NCI-H2107 treated with DMSO at 0.1 percent for 48 hours (cell line): ENCODE data around the gene BAHCC1.

Source experiments
- DNase-seq: peaks from one replicate; lab custom pipeline; 2025; ENCODE audit not compliant: unreplicated experiment; lab: John Stamatoyannopoulos, UW

The BAHCC1 gene

DNA sequence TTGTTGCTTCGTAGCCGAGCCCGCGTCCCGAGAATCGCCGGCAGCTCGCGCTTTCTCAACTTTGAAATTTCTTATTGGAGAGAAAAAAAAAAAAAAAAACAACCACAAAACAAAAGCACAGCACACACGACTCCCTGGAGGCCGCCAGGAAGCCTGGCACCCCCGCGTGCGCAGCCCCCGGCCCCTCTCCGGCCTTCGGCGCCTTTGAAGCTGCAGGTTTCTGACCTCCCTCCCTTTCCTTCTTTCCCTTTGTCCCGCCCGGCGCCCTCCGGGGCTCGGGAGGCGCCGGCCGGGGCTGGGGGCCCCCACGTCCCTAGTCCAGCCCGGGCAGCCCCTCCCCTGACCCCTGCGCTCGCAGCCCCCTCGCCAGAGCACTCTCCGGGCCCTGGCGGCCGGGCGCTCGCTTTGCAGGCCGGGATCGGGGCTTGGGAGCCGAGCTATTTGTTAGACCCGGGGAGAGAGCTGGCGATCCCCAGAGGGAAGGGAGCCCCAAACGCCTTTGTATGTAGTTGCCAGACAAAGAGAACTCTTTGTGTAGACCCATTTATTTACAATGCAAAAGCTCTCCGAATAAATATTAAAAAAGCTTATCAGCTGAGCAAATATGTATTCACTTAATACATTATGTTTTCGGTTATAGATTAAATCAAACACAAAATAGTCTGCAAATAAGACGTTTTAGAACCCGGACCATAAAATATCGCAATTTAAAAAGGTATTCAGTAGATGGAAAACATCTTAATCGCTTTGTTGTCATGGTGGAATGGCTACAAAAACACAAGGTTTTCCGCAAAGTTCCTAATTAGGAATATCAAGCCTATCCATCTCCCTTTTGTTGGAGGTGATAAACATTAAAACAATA lies 2.3 kb downstream of the BAHCC1 start:
- DNase-seq: no peak

DNA sequence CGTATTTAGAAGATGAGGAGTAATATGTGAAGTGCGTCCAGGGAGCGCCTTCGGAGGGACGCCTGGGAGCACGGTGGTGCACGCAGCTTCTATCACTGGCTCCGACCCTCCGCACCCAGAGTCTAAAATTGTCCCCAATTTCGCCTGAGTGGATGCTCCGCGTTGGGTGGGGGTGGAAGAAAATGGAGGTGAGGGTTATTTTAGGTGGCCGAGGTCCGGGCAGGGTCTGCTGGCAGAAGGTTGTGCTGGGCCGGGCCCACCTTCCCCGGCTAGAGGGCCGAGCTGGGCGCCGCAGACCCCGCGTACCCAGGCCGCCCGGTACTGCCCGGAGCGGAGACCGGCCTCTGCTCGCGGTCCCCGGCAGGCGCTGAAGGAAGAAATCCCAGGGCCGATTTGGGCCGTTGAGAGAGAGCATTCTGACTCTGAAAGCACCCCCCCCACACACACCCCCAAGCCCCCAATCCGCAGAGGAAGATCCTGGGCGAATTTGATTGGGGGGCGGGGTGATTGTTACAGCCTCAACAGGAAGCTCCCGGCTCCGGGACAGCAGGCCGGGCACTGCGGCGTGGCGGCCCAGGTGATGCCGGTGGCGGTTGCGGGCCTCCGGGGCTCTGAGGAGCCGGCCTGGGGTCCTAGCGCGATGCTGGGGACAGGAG lies 3.0 kb downstream of the BAHCC1 start:
- no peak for DNase-seq

DNA sequence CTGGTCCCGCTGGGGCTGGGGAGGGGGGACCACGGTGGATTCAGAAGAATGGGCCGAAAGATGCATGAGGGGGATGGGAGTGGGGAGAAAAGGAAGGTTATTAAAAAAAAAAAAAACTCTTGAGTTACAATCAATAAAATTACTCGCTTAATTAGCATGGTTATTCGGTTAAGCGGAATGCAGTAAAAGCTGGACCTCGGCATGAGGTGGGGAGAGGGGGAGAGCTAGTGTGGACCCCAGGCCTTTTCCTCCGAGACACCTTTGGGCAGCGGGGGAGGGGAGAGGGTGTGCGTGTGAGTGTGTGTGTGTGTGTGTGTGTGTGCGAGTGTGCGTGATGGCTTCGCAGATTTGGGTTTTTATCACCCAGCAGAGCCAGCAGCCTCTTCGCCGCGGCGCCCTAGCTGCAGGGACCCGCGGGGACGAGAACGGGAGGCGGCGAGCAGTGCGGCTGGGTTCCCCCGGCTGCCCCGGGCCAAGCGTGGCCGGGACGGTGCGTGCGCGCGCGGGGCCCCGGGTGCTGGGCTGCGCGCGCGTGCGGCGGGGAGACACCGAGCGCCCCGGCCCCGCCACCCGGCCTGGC lies 3.7 kb downstream of the BAHCC1 start:
- no peak for DNase-seq

DNA sequence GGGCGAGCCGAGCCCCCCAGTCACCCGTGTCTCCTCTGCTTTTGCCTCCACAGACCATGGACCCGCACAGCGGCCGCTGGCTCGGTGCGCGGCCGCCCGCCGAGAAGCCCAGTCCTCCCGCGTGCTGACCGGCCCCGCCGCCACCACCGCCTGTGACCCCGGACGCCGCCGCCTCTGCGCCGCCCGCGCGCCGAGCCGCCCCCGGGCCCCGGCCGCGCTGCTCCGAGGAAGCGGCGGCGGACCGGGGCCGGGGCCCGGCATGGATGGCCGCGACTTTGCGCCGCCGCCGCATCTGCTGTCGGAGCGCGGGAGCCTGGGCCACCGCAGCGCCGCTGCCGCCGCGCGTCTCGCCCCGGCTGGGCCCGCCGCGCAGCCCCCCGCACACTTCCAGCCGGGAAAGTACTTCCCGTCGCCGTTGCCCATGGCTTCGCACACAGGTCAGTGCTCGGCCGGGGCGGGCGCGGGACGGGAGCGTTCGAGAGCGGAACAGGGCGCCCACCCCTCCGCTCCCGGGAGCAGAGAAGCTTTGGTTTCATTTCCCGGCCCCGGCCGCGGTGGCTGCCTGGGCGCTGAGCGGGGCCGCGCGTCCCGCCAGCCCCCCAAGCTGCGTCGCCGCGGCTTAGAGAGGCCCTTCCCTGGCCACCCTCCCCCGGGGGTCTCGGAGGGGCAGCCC lies 4.4 kb downstream of the BAHCC1 start:
- no peak for DNase-seq

DNA sequence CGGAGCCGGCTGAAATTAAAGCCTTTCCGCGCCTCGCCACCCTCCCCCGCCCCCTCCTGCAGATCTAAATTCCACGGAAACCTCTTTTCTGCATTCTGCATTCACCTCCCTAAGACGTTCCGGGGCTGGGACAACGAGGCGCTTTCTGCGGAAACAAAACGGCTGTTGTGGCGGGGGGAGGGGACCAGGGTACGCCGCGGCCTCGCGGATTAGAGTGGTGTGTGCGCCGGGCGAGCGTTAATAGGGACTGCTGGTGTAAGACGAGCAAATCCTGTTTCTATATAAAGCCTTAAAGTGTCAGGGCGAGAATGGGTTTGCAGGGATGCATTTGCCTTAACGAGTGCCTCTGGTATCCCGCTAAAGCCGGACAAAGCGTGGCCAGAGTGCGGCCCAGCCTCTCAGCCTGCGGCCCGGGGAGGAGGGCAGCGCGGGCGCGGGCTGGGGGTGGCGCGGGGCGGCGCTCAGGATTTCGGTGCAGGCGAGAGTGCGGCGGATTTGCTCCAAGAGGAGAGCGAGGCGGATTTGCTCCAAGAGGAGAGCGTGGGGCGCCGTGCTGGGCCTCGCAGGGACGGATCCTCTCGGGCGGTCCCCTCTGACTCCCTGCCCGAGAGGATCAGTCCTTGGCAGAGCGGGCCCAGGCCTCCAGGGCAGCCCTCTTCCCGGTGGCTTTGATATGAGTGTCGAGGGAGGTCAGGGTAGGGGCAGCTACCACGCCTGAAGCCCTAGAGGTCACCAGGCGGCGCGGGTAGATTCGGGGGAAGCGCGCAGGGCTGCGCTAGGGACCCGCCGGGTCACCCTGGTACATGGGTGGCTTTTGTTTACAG lies 5.1 kb downstream of the BAHCC1 start:
- peak; percentile 38 for DNase-seq

DNA sequence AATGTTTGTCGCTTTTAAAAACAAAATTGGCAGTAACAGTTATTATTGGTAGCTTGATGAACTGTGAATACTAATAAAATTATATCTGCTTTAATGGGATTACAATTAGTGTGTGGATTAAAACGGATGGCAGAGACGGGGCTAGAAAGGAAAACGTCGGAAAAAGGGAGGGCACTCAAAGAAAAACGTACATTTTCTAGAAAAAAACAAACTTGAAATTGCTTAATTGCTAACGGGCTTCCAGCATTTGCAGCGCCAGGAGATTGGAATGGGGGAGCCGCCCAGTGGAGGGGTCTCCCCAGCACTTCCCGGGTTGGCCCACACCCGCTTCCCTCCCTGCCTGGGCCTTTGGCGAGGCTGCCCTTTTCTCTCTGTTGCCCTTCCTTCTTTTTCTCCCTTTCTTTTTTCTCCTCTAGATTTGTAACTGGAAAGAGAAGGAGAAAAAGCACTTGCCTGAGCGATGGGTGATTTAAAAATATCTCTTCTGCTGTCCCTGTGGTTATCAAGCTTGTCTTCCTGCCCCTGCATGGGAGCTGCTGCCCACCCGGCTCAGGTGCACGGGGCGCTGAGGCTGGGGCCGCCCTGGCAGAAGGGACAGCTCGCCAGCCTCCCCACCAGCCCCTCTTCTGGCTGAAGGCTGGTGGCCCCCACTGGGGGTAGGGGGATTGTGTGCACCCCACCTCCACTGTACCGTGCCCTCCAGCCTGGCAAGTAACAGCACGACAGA lies 5.9 kb downstream of the BAHCC1 start:
- peak; percentile 55 for DNase-seq

DNA sequence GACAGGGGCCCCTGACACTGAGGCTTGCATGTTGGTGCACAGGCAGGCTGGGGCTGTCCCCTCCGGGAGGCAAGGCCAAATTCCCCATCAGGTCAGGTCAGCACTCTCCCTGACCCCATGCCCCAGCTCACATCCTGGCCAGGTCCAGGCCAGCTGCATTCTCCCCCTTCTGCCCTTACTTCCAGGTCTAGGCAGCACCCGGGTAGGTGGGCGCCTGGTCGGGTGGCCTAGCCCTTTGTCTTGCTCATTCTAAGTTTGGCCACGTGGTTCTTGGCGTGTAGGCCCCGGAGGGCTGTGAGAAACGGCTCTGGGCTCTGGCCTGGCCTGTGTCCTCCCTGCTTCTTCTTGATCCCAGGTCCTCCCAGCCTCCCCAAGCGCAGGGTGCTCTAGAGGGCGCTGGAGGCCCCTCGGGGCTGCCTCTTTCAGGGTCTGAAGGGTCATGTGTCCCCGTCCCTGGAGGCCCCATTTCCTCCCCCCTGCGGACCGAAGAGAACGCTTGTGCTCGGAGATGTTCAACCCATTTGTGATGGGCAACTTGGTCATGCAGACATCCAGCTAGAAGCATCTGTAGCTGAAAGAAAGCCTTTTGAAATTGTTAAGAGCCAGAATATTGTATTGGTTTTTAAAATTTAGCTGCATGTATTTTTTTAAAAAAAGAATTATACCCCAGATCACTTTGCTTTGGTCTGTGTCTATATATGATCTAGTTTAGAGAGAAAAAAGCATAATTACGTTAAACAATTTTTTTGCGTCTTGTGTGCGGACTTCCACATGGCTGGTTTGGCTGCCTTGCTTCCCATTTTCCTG lies 6.7 kb downstream of the BAHCC1 start:
- DNase-seq: peak; percentile 73

DNA sequence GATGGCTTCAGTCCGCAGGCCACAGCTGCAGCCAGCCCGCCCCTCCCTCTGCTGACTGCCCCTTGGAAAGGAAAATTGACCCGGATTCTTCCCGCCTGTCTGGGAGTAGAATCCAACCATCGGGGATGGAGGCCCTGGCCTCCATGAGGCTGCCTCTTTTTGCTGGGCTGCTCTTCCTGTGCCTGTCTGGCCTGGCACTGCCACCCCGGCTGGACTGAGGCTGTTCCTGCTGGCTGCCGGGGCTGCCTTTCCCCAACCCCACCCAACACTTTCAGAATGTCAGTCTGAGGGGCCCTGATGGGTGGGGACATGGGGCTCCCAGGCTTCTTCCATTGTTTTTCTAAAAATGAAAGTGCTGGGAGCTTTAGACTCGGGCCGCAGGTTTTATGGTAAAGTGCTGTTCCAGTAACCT lies 7.3 kb downstream of the BAHCC1 start:
- DNase-seq: no peak

DNA sequence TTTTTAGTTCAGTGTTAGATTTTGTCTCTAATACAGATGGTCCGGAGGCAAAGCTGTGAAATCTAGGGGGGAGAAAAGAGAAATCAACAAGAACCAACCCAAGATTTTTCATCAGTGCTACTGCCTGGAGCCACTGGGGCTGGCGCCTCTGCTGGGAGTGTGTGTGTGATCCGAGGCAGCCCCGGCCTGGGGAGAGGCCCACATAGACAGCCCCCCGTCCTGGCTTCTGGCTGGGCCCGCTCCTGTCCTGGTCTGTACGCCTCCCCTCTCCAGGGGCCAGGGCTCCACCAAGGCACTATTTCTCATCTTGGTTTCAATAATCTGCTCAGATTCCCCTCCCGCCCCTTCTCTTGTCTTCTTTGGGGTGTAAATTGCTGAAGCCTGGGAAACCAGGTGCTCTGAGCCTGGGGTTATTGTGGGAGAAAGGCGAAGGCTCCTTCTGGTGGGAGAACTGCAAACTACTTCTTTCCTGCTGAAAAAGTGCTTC lies 7.8 kb downstream of the BAHCC1 start:
- peak; percentile 74 for DNase-seq

- DNase-seq: no peak
These were observed 8.6 kb downstream of the BAHCC1 start for GRCh38 chr17:81403671-81404534.

- DNase-seq: peak; percentile 79
These were observed 9.4 kb downstream of the BAHCC1 start for GRCh38 chr17:81404558-81405165.

- no peak for DNase-seq
These were observed 10.2 kb downstream of the BAHCC1 start for GRCh38 chr17:81405411-81405872.

GRCh38 chr17:81406117-81406953 lies 11.1 kb downstream of the BAHCC1 start:
- DNase-seq: no peak

DNA sequence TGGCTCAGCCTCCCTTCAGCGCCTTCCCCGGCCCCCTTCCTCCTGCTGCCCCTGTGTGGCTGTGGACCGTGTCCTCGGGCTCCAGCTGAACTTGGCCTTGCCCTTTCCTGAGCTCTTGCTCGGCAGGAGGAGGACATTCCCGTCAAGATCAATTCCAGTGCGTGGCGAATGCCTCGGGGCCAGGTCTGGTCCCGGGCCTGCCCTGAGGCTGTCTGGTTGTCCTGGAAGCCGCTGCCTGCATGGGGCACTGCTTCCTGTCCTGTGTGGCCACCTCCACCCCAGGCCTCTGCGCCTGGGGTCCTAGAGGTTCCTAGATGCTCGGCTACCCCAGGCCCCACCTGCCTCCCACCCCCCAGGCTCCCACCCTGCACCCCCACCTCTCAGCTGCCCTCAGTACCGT lies 12.8 kb downstream of the BAHCC1 start:
- DNase-seq: no peak

DNA sequence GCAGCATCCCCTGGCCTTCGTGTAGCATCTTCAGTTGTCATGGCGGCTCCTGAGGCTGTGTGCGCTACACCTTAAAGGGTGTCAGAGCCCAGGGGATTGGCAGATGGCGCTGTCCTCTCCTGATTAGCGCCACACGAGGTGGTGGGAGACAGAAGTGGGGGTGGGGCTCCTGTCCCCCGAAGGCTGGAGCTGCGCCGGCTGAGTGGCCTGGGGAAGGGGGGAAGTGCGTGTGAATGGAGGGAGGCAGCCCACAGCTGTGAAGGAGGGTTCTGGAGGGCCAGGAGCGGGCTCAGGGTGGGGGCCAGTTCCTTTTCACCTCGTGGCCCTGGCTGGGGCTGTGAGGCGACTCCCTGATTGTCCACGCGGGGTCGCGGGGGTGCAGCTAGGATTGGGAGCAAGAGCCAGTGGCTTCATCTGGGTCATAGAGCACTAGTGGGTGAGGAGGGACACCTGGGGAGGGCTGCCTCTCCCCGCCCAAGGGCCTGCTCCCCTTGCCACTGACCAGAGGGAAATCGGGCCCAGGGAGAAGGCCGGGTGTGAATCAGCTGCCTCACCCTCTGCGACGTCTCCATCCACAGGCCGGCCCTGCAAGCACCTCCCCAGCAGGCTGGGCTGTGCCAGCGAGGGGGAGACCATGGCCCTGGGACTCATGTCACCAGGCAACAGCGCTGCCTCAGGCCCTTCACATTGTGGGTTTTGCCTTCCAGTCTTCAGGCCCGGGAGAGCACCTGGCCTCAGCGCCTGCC lies 14.1 kb downstream of the BAHCC1 start:
- DNase-seq: peak; percentile 71

GRCh38 chr17:81410852-81411251 lies 15.6 kb downstream of the BAHCC1 start:
- DNase-seq: no peak
